ENCODE results near the gene MEP1B. TPM values are rescaled to one million over a fixed set of nuclear protein-coding genes. Genes with fewer than 3 reads are reported as not detected.

MEP1B gene
- total RNA-seq, 1 donor from 2014 or later, result 0.15 TPM

DNA sequence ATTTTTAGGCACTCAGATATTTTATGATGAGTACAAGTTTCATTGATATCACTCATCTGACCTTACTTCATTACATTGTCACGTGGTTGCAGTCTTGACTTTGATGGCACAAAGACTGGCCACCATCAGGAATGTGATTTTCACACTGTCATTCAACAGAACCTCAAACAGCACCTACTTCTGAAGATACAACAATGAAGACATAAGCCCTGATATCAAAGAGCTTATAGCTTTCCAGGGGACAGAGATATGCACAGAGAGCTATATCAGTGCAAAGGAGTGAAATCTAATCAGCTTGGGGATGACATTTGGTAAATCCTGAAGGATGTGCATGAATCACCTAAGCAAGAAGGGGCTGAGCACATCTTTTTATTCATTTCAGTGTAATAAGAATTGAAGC lies 72.3 kb downstream of the MEP1B start:
- Mint-ChIP-seq H3K9me3 (ENCODE audit: unreplicated experiment) (no peaks in the 10 kb centered on the region), H3K36me3 (ENCODE audit: low read depth, unreplicated experiment) (no peaks in the 10 kb centered on the region), H3K4me3 (ENCODE audit: unreplicated experiment) (no peak overlapping the region), H3K27ac (ENCODE audit: unreplicated experiment) (no peak overlapping the region), H3K4me1 (ENCODE audit: unreplicated experiment) (no peaks in the 10 kb centered on the region), H3K27me3 (ENCODE audit: unreplicated experiment) (peaks cover 8% of the 10 kb centered on the region)
- DNase-seq (ENCODE audit: low spot score), result no peak
- TF ChIP-seq, protein P1, sequence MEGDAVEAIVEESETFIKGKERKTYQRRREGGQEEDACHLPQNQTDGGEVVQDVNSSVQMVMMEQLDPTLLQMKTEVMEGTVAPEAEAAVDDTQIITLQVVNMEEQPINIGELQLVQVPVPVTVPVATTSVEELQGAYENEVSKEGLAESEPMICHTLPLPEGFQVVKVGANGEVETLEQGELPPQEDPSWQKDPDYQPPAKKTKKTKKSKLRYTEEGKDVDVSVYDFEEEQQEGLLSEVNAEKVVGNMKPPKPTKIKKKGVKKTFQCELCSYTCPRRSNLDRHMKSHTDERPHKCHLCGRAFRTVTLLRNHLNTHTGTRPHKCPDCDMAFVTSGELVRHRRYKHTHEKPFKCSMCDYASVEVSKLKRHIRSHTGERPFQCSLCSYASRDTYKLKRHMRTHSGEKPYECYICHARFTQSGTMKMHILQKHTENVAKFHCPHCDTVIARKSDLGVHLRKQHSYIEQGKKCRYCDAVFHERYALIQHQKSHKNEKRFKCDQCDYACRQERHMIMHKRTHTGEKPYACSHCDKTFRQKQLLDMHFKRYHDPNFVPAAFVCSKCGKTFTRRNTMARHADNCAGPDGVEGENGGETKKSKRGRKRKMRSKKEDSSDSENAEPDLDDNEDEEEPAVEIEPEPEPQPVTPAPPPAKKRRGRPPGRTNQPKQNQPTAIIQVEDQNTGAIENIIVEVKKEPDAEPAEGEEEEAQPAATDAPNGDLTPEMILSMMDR (IDR thresholded peaks at IDR 0.05; ENCODE audit: unreplicated experiment), result no peak

DNA sequence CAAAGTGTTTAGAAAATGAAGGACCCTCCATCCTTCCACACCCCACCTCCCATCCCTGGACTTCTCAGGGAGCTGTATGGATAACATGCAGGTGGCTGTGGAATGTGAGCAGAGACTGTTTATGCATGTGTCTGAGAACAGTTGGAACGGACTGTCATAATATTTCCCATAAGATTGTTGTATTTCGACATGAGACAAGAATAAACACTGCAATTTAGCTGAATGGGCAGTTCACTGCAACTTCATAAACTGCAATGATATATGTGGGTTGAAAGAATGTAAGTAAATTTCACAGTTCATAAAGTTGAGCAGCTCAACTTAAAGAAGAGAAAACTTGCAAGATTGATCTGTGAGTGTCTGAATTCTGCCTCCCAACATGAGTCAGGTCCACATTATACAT lies 74.6 kb downstream of the MEP1B start:
- no peak overlapping the region for H3K4me3 Mint-ChIP-seq (ENCODE audit: unreplicated experiment)
- H3K4me1 Mint-ChIP-seq (ENCODE audit: unreplicated experiment), result no peaks in the 10 kb centered on the region
- peaks cover 6% of the 10 kb centered on the region for H3K27me3 Mint-ChIP-seq (ENCODE audit: unreplicated experiment)
- H3K27ac Mint-ChIP-seq (ENCODE audit: unreplicated experiment), result no peak overlapping the region
- no peaks in the 10 kb centered on the region for H3K9me3 Mint-ChIP-seq (ENCODE audit: unreplicated experiment)
- H3K36me3 Mint-ChIP-seq (ENCODE audit: low read depth, unreplicated experiment), result no peaks in the 10 kb centered on the region
- no peak for DNase-seq (ENCODE audit: low spot score)
- TF ChIP-seq, protein P1 (IDR thresholded peaks at IDR 0.05; ENCODE audit: unreplicated experiment), result no peak

DNA sequence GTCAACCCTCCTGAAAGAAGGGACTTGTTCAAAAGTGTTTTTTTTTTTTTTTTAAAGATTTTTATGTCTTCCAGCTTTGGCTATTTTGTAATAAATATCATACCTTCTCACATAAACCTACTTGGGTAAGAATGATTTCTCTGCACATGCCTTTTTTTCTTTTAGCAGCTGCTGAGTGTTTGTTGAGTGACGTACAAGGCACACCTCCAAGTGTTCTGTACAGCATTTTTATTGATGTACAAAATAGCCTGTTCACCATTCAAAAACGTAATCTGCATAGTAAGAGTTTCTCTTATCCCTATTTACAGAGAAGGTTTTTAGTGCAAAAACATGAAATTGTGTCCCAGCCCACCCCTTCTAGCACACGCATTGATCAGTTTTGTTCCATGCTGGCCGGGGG lies 77.6 kb downstream of the MEP1B start:
- no peaks in the 10 kb centered on the region for H3K9me3 Mint-ChIP-seq (ENCODE audit: unreplicated experiment)
- TF ChIP-seq, protein P1 (IDR thresholded peaks at IDR 0.05; ENCODE audit: unreplicated experiment), result no peak
- H3K4me1 Mint-ChIP-seq (ENCODE audit: unreplicated experiment), result no peaks in the 10 kb centered on the region
- H3K27ac Mint-ChIP-seq (ENCODE audit: unreplicated experiment), result no peak overlapping the region
- peaks cover 2% of the 10 kb centered on the region for H3K27me3 Mint-ChIP-seq (ENCODE audit: unreplicated experiment)
- DNase-seq (ENCODE audit: low spot score), result no peak
- no peaks in the 10 kb centered on the region for H3K36me3 Mint-ChIP-seq (ENCODE audit: low read depth, unreplicated experiment)
- H3K4me3 Mint-ChIP-seq (ENCODE audit: unreplicated experiment), result no peak overlapping the region

Other genes with a start within 250 kb of the MEP1B start
- 40.7 TPM for gene TRAPPC8, start 246.9 kb upstream of the MEP1B start, total RNA-seq (ENCODE audit: unreplicated experiment)
- gene RNF125, start 171.2 kb upstream of the MEP1B start, total RNA-seq (ENCODE audit: unreplicated experiment), result 5.2 TPM
- 30.5 TPM for gene RNF138, start 98.2 kb upstream of the MEP1B start, total RNA-seq (ENCODE audit: unreplicated experiment)

All from endothelial cell (in vitro differentiated cells).